ENCODE measurements around the gene SULT1A3. TPM values are rescaled to one million over a fixed set of nuclear protein-coding genes. Genes with fewer than 3 reads are reported as not detected.

Gene SULT1A3
- total and polyA plus RNA-seq, 2 donors (not counting 1 experiment from before 2014, with no cell fraction given), result 2.8 to 4.1 TPM

DNA sequence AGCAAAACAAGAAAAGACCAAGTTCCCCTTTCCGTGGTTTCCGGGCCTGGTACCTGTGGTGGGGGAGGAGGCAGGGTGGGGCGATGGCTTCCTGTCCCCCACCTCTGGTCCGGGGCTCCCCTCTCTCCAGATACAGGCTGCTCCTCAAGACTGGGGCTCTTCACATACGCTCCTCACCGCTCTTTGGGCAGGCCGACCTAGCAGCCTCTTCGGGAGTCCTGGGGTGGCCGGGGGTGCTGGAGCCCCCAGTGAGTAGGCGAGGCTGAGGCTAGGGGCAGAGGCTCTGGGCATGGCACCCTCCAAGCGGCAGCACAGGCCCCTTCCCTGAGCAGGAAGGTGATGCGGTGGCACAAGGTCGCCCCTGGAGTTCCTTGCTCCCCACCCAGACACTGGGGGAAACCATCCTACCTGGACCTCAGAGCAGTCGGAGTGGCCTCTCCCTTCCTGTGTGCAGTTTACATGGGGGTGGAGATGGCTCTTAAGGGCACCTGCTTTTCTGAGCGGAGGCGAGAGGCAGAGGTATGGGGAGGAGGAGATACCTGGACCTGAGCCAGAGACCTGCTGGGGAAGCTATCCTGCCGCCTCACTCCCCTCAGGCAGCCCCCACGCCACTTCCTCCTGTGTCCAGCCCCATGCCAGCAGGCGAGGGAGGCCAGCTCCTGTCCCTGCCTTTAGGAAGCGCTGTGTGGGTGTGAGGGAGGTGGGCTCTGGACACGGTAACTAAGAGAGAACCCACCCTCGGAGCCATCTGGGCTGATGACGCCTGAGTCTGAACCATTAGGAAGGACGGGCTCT is 14.8 kb upstream of the SULT1A3 start:
- no peaks in the 10 kb centered on the region for H3K79me2 ChIP-seq (ENCODE audit: control insufficient read depth, insufficient read depth, low read length)
- no peak for DNase-seq (ENCODE audit: low read depth in 2 of 2)
- no peak for TF ChIP-seq EZH2 (IDR thresholded peaks at IDR 0.05; ENCODE audit: low read length, missing control alignments)
- TF ChIP-seq, protein P1, sequence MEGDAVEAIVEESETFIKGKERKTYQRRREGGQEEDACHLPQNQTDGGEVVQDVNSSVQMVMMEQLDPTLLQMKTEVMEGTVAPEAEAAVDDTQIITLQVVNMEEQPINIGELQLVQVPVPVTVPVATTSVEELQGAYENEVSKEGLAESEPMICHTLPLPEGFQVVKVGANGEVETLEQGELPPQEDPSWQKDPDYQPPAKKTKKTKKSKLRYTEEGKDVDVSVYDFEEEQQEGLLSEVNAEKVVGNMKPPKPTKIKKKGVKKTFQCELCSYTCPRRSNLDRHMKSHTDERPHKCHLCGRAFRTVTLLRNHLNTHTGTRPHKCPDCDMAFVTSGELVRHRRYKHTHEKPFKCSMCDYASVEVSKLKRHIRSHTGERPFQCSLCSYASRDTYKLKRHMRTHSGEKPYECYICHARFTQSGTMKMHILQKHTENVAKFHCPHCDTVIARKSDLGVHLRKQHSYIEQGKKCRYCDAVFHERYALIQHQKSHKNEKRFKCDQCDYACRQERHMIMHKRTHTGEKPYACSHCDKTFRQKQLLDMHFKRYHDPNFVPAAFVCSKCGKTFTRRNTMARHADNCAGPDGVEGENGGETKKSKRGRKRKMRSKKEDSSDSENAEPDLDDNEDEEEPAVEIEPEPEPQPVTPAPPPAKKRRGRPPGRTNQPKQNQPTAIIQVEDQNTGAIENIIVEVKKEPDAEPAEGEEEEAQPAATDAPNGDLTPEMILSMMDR (conservative IDR thresholded peaks at IDR 0.05 in 1 of 2, IDR thresholded peaks at IDR 0.05 in 1 of 2; ENCODE audit: low read depth in 1 of 2, low read length in 2 of 2), result no peak
- peak overlapping the region; percentile 15 for H3K4me2 ChIP-seq (ENCODE audit: extremely low read depth, insufficient read depth, low read length)
- no peaks in the 10 kb centered on the region for H3K4me1 ChIP-seq (ENCODE audit: control insufficient read depth, extremely low read depth, insufficient read depth, low read length)
- no peaks in the 10 kb centered on the region for H4K20me1 ChIP-seq (ENCODE audit: control insufficient read depth, extremely low read depth, insufficient read depth, low read length)
- no peak overlapping the region for H3K27ac ChIP-seq (ENCODE audit: insufficient read depth, low read length)
- H3K27me3 ChIP-seq (ENCODE audit: control insufficient read depth, insufficient read depth, low read length), result no peaks in the 10 kb centered on the region
- H3K36me3 ChIP-seq (ENCODE audit: control insufficient read depth, insufficient read depth, low read length), result peaks cover 3% of the 10 kb centered on the region
- H3K9me3 ChIP-seq (ENCODE audit: control insufficient read depth, insufficient read depth, low read depth, low read length), result no peaks in the 10 kb centered on the region
- H3K4me3 ChIP-seq (replicated peaks in 1 of 4; ENCODE audit: control extremely low read depth in 1 of 4, insufficient read depth in 1 of 4, low read depth in 3 of 4, low read length in 4 of 4), result no peak overlapping the region
- H3K9ac ChIP-seq (ENCODE audit: insufficient read depth, low read length), result no peak overlapping the region
- H2AFZ ChIP-seq (ENCODE audit: low read length), result no peak overlapping the region

DNA sequence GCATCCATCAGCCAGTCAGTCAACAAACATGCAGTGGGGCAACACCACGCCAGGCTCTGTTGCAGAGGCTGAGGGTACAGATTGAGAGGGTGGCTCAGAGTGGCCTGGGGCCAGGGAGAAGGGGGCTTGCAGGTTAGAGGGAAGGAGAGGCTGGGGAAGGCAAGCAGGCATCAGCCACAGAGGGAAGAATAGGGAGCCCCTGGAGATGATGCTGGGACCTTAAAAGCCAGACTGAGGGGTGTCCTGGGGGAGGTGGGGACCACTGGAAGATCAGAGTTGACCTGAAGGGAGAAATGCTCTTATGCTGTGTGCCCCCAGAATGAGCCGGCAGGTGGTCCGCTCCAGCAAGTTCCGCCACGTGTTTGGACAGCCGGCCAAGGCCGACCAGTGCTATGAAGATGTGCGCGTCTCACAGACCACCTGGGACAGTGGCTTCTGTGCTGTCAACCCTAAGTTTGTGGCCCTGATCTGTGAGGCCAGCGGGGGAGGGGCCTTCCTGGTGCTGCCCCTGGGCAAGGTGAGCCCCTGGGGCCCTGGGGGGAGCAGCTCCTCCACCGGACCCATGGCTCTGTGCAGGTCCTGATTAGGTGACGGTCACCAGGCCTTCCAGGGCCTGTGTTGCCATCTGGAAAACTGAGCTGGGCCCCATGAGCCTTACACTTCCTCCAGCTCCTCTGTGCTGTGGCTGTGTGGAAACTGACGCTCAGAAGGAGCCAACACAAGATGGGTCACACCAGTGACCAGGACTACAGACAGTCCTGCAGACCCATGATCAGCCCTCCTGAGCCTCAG is 14.0 kb upstream of the SULT1A3 start:
- no peaks in the 10 kb centered on the region for H3K79me2 ChIP-seq (ENCODE audit: control insufficient read depth, insufficient read depth, low read length)
- no peaks in the 10 kb centered on the region for H3K27me3 ChIP-seq (ENCODE audit: control insufficient read depth, insufficient read depth, low read length)
- H3K9me3 ChIP-seq (ENCODE audit: control insufficient read depth, insufficient read depth, low read depth, low read length), result no peaks in the 10 kb centered on the region
- no peak overlapping the region for H3K4me3 ChIP-seq (replicated peaks in 1 of 4; ENCODE audit: control extremely low read depth in 1 of 4, insufficient read depth in 1 of 4, low read depth in 3 of 4, low read length in 4 of 4)
- no peak overlapping the region for H3K4me2 ChIP-seq (ENCODE audit: extremely low read depth, insufficient read depth, low read length)
- H3K27ac ChIP-seq (ENCODE audit: insufficient read depth, low read length), result no peak overlapping the region
- TF ChIP-seq, protein P1 (conservative IDR thresholded peaks at IDR 0.05 in 1 of 2, IDR thresholded peaks at IDR 0.05 in 1 of 2; ENCODE audit: low read depth in 1 of 2, low read length in 2 of 2), result no peak
- no peak for TF ChIP-seq EZH2 (IDR thresholded peaks at IDR 0.05; ENCODE audit: low read length, missing control alignments)
- no peak overlapping the region for H3K9ac ChIP-seq (ENCODE audit: insufficient read depth, low read length)
- H3K36me3 ChIP-seq (ENCODE audit: control insufficient read depth, insufficient read depth, low read length), result peaks cover 3% of the 10 kb centered on the region
- DNase-seq (ENCODE audit: low read depth in 2 of 2), result no peak
- H3K4me1 ChIP-seq (ENCODE audit: control insufficient read depth, extremely low read depth, insufficient read depth, low read length), result no peaks in the 10 kb centered on the region
- H2AFZ ChIP-seq (ENCODE audit: low read length), result no peak overlapping the region
- no peaks in the 10 kb centered on the region for H4K20me1 ChIP-seq (ENCODE audit: control insufficient read depth, extremely low read depth, insufficient read depth, low read length)

DNA sequence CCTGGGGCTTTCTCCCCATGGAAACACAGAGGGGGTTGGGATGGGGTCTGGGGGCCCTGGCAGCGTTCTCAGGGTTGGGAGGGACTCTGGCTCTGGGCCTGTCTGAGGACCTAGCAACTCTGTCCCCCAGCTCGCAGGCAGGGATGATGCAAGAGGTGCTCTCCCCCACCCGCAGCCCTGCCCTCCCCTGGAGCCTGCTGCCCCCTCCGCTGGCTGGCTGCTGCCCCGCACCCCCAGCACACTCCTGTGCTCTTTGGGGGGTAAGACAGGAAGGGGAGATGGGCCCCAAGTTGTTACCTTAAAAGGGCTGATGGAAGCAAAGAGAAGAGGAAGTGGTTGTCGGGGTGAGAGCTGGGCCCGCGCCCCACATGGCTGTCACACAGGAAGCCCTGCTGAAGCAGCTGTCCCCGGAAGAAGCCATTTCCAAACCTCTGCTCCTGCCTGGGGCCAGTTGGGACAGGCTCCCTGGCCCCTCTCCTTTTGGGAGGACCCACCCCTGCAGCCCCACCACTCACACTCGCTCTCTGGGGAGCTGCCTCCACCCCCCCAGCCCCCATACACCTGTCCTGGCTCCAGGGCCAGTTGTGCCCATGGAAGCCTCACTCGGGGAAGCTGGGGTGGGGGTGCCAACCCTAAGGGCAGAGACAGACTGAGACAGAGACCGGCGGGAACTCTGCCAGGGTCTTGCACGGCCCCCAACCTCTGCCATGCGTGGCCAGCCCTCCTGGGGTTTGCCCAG is 13.2 kb upstream of the SULT1A3 start:
- Histone ChIP-seq H3K9me3 (ENCODE audit: control insufficient read depth, insufficient read depth, low read depth, low read length) (no peaks in the 10 kb centered on the region), H3K4me1 (ENCODE audit: control insufficient read depth, extremely low read depth, insufficient read depth, low read length) (no peaks in the 10 kb centered on the region), H3K4me2 (ENCODE audit: extremely low read depth, insufficient read depth, low read length) (no peak overlapping the region), H3K27me3 (ENCODE audit: control insufficient read depth, insufficient read depth, low read length) (no peaks in the 10 kb centered on the region), H2AFZ (ENCODE audit: low read length) (no peak overlapping the region), H3K79me2 (ENCODE audit: control insufficient read depth, insufficient read depth, low read length) (no peaks in the 10 kb centered on the region), H3K36me3 (ENCODE audit: control insufficient read depth, insufficient read depth, low read length) (peaks cover 3% of the 10 kb centered on the region), H3K27ac (ENCODE audit: insufficient read depth, low read length) (no peak overlapping the region), H4K20me1 (ENCODE audit: control insufficient read depth, extremely low read depth, insufficient read depth, low read length) (no peaks in the 10 kb centered on the region), H3K4me3 (replicated peaks in 1 of 4; ENCODE audit: control extremely low read depth in 1 of 4, insufficient read depth in 1 of 4, low read depth in 3 of 4, low read length in 4 of 4) (no peak overlapping the region), H3K9ac (ENCODE audit: insufficient read depth, low read length) (no peak overlapping the region)
- DNase-seq (ENCODE audit: low read depth in 2 of 2), result no peak
- TF ChIP-seq, protein P1 (conservative IDR thresholded peaks at IDR 0.05 in 1 of 2, IDR thresholded peaks at IDR 0.05 in 1 of 2; ENCODE audit: low read depth in 1 of 2, low read length in 2 of 2), result no peak
- no peak for TF ChIP-seq EZH2 (IDR thresholded peaks at IDR 0.05; ENCODE audit: low read length, missing control alignments)
